ENCODE data around the gene MEG3. TPM values are rescaled to one million over a fixed set of nuclear protein-coding genes. Genes with fewer than 3 reads are reported as not detected.

Gene MEG3
- total and polyA plus RNA-seq, 2 of the 4 experiments (the other 2 are of a cell fraction) = 31.5 to 556 TPM

- in situ Hi-C loops (cut with MboI; ENCODE audit: low sequenced_read_pairs) = no loop called here
- Histone ChIP-seq H2AFZ (replicated peaks; ENCODE audit: low read length, poor library complexity) (no peak overlapping the region), H4K20me1 (ENCODE audit: insufficient read depth, low read length) (peaks cover 36% of the 10 kb centered on the region), H3K4me1 (ENCODE audit: control insufficient read depth, insufficient read depth, low read length) (no peaks in the 10 kb centered on the region; the same call in 1 of the 2 replicates), H3K9ac (ENCODE audit: low read depth, low read length) (no peak overlapping the region), H3K79me1 (ENCODE audit: low read depth in 1 of 2, low read length in 2 of 2) (peaks cover 7 to 27% of the 10 kb centered on the region in 2 experiments; a peak in 3 of 4 replicates), H3K4ac (ENCODE audit: low read depth, low read length) (no peak overlapping the region), H3K14ac (replicated peaks; ENCODE audit: low read depth, low read length) (no peak overlapping the region), H4K8ac (ENCODE audit: low read depth in 2 of 2, low read length in 2 of 2) (no peak overlapping the region), H3K18ac (ENCODE audit: low read depth, low read length) (no peak overlapping the region), H3K9me3 (ENCODE audit: control insufficient read depth, insufficient read depth, low read length) (no peaks in the 10 kb centered on the region), H2BK120ac (ENCODE audit: low read depth, low read length) (no peak overlapping the region), H3K23ac (ENCODE audit: low read depth, low read length) (no peak overlapping the region), H2BK5ac (ENCODE audit: low read depth, low read length, poor library complexity, severe bottlenecking) (no peak overlapping the region), H4K91ac (ENCODE audit: insufficient read depth, low read depth, low read length) (no peak overlapping the region), H2BK20ac (ENCODE audit: low read depth, low read length) (no peak overlapping the region), H2AK5ac (ENCODE audit: low read depth, low read length) (no peak overlapping the region), H3K9me1 (ENCODE audit: insufficient read depth, low read length) (no peaks in the 10 kb centered on the region), H3K56ac (ENCODE audit: extremely low read depth, insufficient read depth, low read length) (no peak overlapping the region), H3K27ac (ENCODE audit: insufficient read depth, low read length) (no peak overlapping the region), H3K4me3 (ENCODE audit: insufficient read depth, low read depth, low read length) (no peak overlapping the region), H3K36me3 (ENCODE audit: control insufficient read depth, insufficient read depth, low read length) (peaks cover 62% of the 10 kb centered on the region), H4K5ac (ENCODE audit: low read depth, low read length) (no peak overlapping the region), H2AK9ac (replicated peaks; ENCODE audit: low read depth, low read length, poor library complexity) (no peak overlapping the region), H3K4me2 (ENCODE audit: low read depth, low read length) (no peak overlapping the region), H3K27me3 (ENCODE audit: control insufficient read depth, insufficient read depth, low read length) (peaks cover 2% of the 10 kb centered on the region; the same call in 1 of the 2 replicates), H2BK15ac (ENCODE audit: low read depth, low read length) (no peak overlapping the region)
- ATAC-seq (ENCODE audit: low read depth) (no peak), DNase-seq (no peak)
- POLR2A ChIA-PET (ENCODE audit: unreplicated experiment) = no interaction called here
- WGBS, 2 experiments (ENCODE audit: extremely low coverage in 2 of 2, insufficient read length in 1 of 2) = 95% methylated on average over 6 of the region's 13 CpGs; no CpG with 5 or more reads in 1 of the 2 experiments
- intact Hi-C loops (cut with micrococcal nuclease) = no loop called here
- CTCF ChIA-PET = no interaction called here
- dilution Hi-C loops (cut with HindIII; ENCODE audit: low sequenced_read_pairs, unreplicated experiment) = no loop called here
- BruUV-seq (replicated peaks) = no TSS peak
- TF ChIP-seq SMC3 (IDR thresholded peaks at IDR 0.05; ENCODE audit: low read depth, low read length) (no peak), FOS (IDR thresholded peaks at IDR 0.05; ENCODE audit: low read depth, low read length) (no peak), CTCF (conservative IDR thresholded peaks at IDR 0.05; ENCODE audit: low read depth, low read length) (no peak), BHLHE40 (IDR thresholded peaks at IDR 0.05; ENCODE audit: low read depth, low read length) (no peak), RCOR1 (IDR thresholded peaks at IDR 0.05; ENCODE audit: insufficient replicate concordance, low read length) (no peak), MAZ (IDR thresholded peaks at IDR 0.05; ENCODE audit: borderline replicate concordance, low read depth, low read length) (no peak), ELK1 (IDR thresholded peaks at IDR 0.05; ENCODE audit: borderline replicate concordance, low read depth, low read length) (no peak), CHD1 (IDR thresholded peaks at IDR 0.05; ENCODE audit: low read depth, low read length) (no peak), CEBPB (IDR thresholded peaks at IDR 0.05; ENCODE audit: low read depth, low read length) (no peak), MXI1 (IDR thresholded peaks at IDR 0.05; ENCODE audit: borderline replicate concordance, low read depth, low read length) (no peak), MAFK (IDR thresholded peaks at IDR 0.05; ENCODE audit: low read depth, low read length) (no peak), USF2 (IDR thresholded peaks at IDR 0.05; ENCODE audit: low read depth, low read length) (no peak), NFE2L2 (IDR thresholded peaks at IDR 0.05; ENCODE audit: low read depth, low read length) (no peak), POLR2A (IDR thresholded peaks at IDR 0.05; ENCODE audit: low read depth, low read length) (no peak)
These were observed 65.9 kb downstream of the MEG3 start for GRCh38 chr14:100891501-100892445.
